Uterus (tissue), 4 donors: ENCODE measurements around the gene JHY. TPM values are rescaled to one million over a fixed set of nuclear protein-coding genes. Genes with fewer than 3 reads are reported as not detected.
A peak's percentile ranks its signal among the peaks of the same experiment; 100 is the strongest.

Experiments
- DNase-seq, 2 donors: peaks; one replicate each; pipeline ENCODE4 v3.0.0-alpha.2; 2019 to 2020
- H3K27ac ChIP-seq, 2 donors: fragments of 200-600 bp; sonication (generic); 1 replicate in 1 of 2; 2 replicates in 1 of 2; pipeline ENCODE4 v1.5.1; 2016 to 2018
- H3K27me3 ChIP-seq, 2 donors: fragments of 200-600 bp; sonication (generic); one replicate each; pipeline ENCODE4 v1.5.1; 2018 to 2019; ENCODE audit warnings: control low read depth in 1 of 2
- H3K36me3 ChIP-seq, 2 donors: fragments of 200-600 bp; sonication (generic); one replicate each; pipeline ENCODE4 v1.5.1; 2019; ENCODE audit warnings: control low read depth in 1 of 2
- H3K4me1 ChIP-seq, 2 donors: fragments of 200-600 bp; sonication (generic); one replicate each; pipeline ENCODE4 v1.5.1; 2018 to 2019; ENCODE audit warnings: control low read depth in 1 of 2
- H3K4me3 ChIP-seq, 2 donors: fragments of 200-600 bp; sonication (generic); 1 replicate in 1 of 2; 2 replicates in 1 of 2; pipeline ENCODE4 v1.5.1; 2018 to 2019; ENCODE audit warnings: mild to moderate bottlenecking in 1 of 2
- H3K9me3 ChIP-seq, 2 donors: fragments of 200-600 bp; sonication (generic); one replicate each; pipeline ENCODE4 v1.5.1; 2019; ENCODE audit warnings: control low read depth in 1 of 2
- CTCF ChIP-seq, 4 experiments: fragments of 200-600 bp in 2 of 4; fragments of 450-650 bp in 2 of 4; sonication (generic) in 2 of 4; IDR thresholded peaks; one replicate each; pipeline ENCODE4 v1.5.1; 2016 to 2019; ENCODE audit warnings: antibody characterized with exemption in 4 of 4, mild to moderate bottlenecking in 2 of 4, moderate library complexity in 1 of 4
- POLR2A ChIP-seq, 2 donors: fragments of 450-650 bp; IDR thresholded peaks; one replicate each; pipeline ENCODE4 v1.6.1; 2016; ENCODE audit warnings: antibody characterized with exemption in 2 of 2, mild to moderate bottlenecking in 1 of 2, moderate library complexity in 1 of 2
- intact Hi-C: fragments of 100-400 bp; cut with DNase I; formaldehyde crosslinking; loops from one replicate; pipeline ENCODE4 v1.15.1; 2023; ENCODE audit warnings: low total_unique reads
- total RNA-seq, 4 donors: library from RNA; depleted of rRNA in 3 of 4; stranded (reverse); fragments of >200 nt in 3 of 4; gene quantifications; one replicate each; pipeline versions ENCODE4 v1.1.0 to v1.2.4, GENCODE V29; 2014 to 2023
- donor health status: DM: yes; HTN: yes; CAD: no.

The JHY gene
- total RNA-seq, 4 donors from 2014 or later: 0.88 to 9.0 (median 3.3) TPM

GRCh38 chr11:122882857-122883645 lies 492 bp downstream of the JHY start:
- no peaks in the 10 kb centered on the region for H3K9me3 ChIP-seq
- H3K4me3 ChIP-seq: peak overlapping the region; percentile 43 to 57
- H3K36me3 ChIP-seq: no peaks in the 10 kb centered on the region
- TF ChIP-seq POLR2A (IDR thresholded peaks at IDR 0.05) (no peak), CTCF (IDR thresholded peaks at IDR 0.05) (no peak)
- intact Hi-C loops: no loop called here
- DNase-seq: peak; percentile 22 to 46
- no peaks in the 10 kb centered on the region for H3K4me1 ChIP-seq
- no peaks in the 10 kb centered on the region for H3K27me3 ChIP-seq
- peak overlapping the region; percentile 57 to 73 for H3K27ac ChIP-seq

GRCh38 chr11:122883646-122883979 lies 1.1 kb downstream of the JHY start:
- Histone ChIP-seq H3K9me3 (no peaks in the 10 kb centered on the region), H3K27ac (peak overlapping the region; percentile 57 to 73), H3K36me3 (no peaks in the 10 kb centered on the region), H3K4me3 (peak overlapping the region; percentile 43 to 57), H3K27me3 (no peaks in the 10 kb centered on the region), H3K4me1 (no peaks in the 10 kb centered on the region)
- TF ChIP-seq POLR2A (IDR thresholded peaks at IDR 0.05): no peak
- TF ChIP-seq CTCF (IDR thresholded peaks at IDR 0.05): no peak
- DNase-seq: no peak
- intact Hi-C loops: no loop called here

GRCh38 chr11:122888162-122888561 lies 5.6 kb downstream of the JHY start:
- no peak for TF ChIP-seq CTCF (IDR thresholded peaks at IDR 0.05)
- TF ChIP-seq POLR2A (IDR thresholded peaks at IDR 0.05): no peak
- no peak for DNase-seq
- no peaks in the 10 kb centered on the region for H3K27me3 ChIP-seq
- H3K9me3 ChIP-seq: no peaks in the 10 kb centered on the region
- no peaks in the 10 kb centered on the region for H3K36me3 ChIP-seq
- H3K4me1 ChIP-seq: no peaks in the 10 kb centered on the region
- no peak overlapping the region for H3K27ac ChIP-seq
- no peak overlapping the region for H3K4me3 ChIP-seq
- intact Hi-C loops: no loop called here

GRCh38 chr11:122893131-122893530 lies 10.6 kb downstream of the JHY start:
- Histone ChIP-seq H3K27ac (no peak overlapping the region), H3K9me3 (no peaks in the 10 kb centered on the region), H3K4me1 (no peaks in the 10 kb centered on the region), H3K4me3 (no peak overlapping the region), H3K27me3 (no peaks in the 10 kb centered on the region), H3K36me3 (no peaks in the 10 kb centered on the region)
- no peak for DNase-seq
- intact Hi-C loops: no loop called here
- TF ChIP-seq POLR2A (IDR thresholded peaks at IDR 0.05): no peak

GRCh38 chr11:122895563-122895962 lies 13.0 kb downstream of the JHY start:
- intact Hi-C loops: no loop called here
- no peaks in the 10 kb centered on the region for H3K27me3 ChIP-seq
- no peak for DNase-seq
- H3K27ac ChIP-seq: no peak overlapping the region
- TF ChIP-seq POLR2A (IDR thresholded peaks at IDR 0.05): no peak
- no peak overlapping the region for H3K4me3 ChIP-seq
- H3K36me3 ChIP-seq: no peaks in the 10 kb centered on the region
- no peaks in the 10 kb centered on the region for H3K4me1 ChIP-seq
- H3K9me3 ChIP-seq: no peaks in the 10 kb centered on the region

GRCh38 chr11:122897606-122898210 lies 15.1 kb downstream of the JHY start:
- Histone ChIP-seq H3K4me3 (no peak overlapping the region), H3K27ac (no peak overlapping the region), H3K4me1 (no peaks in the 10 kb centered on the region), H3K27me3 (no peaks in the 10 kb centered on the region), H3K36me3 (no peaks in the 10 kb centered on the region), H3K9me3 (no peaks in the 10 kb centered on the region)
- no peak for TF ChIP-seq POLR2A (IDR thresholded peaks at IDR 0.05)
- TF ChIP-seq CTCF (IDR thresholded peaks at IDR 0.05): no peak
- intact Hi-C loops: no loop called here
- no peak for DNase-seq
